ENCODE results near the gene SDF4. TPM values are rescaled to one million over a fixed set of nuclear protein-coding genes. Genes with fewer than 3 reads are reported as not detected.

Gene SDF4
- total RNA-seq, 4 donors from 2014 or later, result 51.0 to 94.2 (median 79.4) TPM

- in situ Hi-C loops (cut with MboI; ENCODE audit: low sequenced_read_pairs in 4 of 4) (loop anchor here in 2 of 4 donors (25.0 kb wide), 2 partner anchors 125 to 150 kb away; partner anchors contain the start of gene C1orf159 (in 1 of the 2)), intact Hi-C loops (cut with DNase I; ENCODE audit: low total_unique reads) (no loop called here)
- DNase-seq (no peak), ATAC-seq (no peak)
- Histone ChIP-seq H3K36me3 (peaks cover 0 to 53% of the 10 kb centered on the region in 2 donors), H3K27me3 (no peaks in the 10 kb centered on the region), H3K4me3 (no peak overlapping the region), H3K27ac (no peak overlapping the region), H3K4me1 (no peaks in the 10 kb centered on the region), H3K9me3 (no peaks in the 10 kb centered on the region)
- TF ChIP-seq POLR2A (IDR thresholded peaks at IDR 0.05), result no peak
- TF ChIP-seq, protein P1, sequence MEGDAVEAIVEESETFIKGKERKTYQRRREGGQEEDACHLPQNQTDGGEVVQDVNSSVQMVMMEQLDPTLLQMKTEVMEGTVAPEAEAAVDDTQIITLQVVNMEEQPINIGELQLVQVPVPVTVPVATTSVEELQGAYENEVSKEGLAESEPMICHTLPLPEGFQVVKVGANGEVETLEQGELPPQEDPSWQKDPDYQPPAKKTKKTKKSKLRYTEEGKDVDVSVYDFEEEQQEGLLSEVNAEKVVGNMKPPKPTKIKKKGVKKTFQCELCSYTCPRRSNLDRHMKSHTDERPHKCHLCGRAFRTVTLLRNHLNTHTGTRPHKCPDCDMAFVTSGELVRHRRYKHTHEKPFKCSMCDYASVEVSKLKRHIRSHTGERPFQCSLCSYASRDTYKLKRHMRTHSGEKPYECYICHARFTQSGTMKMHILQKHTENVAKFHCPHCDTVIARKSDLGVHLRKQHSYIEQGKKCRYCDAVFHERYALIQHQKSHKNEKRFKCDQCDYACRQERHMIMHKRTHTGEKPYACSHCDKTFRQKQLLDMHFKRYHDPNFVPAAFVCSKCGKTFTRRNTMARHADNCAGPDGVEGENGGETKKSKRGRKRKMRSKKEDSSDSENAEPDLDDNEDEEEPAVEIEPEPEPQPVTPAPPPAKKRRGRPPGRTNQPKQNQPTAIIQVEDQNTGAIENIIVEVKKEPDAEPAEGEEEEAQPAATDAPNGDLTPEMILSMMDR (IDR thresholded peaks at IDR 0.05 in 4 of 5, conservative IDR thresholded peaks at IDR 0.05 in 1 of 5), result no peak
These were observed 30.3 kb upstream of the SDF4 start for GRCh38 chr1:1262071-1262470.

GRCh38 chr1:1260843-1261560 is 29.2 kb upstream of the SDF4 start:
- H3K4me1 ChIP-seq, result no peaks in the 10 kb centered on the region
- H3K36me3 ChIP-seq, result peaks cover 0 to 61% of the 10 kb centered on the region in 2 donors
- no peak for TF ChIP-seq POLR2A (IDR thresholded peaks at IDR 0.05)
- TF ChIP-seq, protein P1 (IDR thresholded peaks at IDR 0.05 in 4 of 5, conservative IDR thresholded peaks at IDR 0.05 in 1 of 5), result no peak
- H3K4me3 ChIP-seq, result no peak overlapping the region
- H3K27me3 ChIP-seq, result no peaks in the 10 kb centered on the region
- no peak for ATAC-seq
- H3K27ac ChIP-seq, result no peak overlapping the region
- intact Hi-C loops (cut with DNase I; ENCODE audit: low total_unique reads), result no loop called here
- H3K9me3 ChIP-seq, result no peaks in the 10 kb centered on the region
- in situ Hi-C loops (cut with MboI; ENCODE audit: low sequenced_read_pairs in 4 of 4), result loop anchor here in 2 of 4 donors (25.0 kb wide), 2 partner anchors 124 to 149 kb away; partner anchors contain the start of gene C1orf159 (in 1 of the 2)
- DNase-seq, result no peak

GRCh38 chr1:1259951-1260600 is 28.3 kb upstream of the SDF4 start:
- H3K27ac ChIP-seq, result no peak overlapping the region
- H3K4me1 ChIP-seq, result no peaks in the 10 kb centered on the region
- ATAC-seq (no peak), DNase-seq (no peak)
- no peaks in the 10 kb centered on the region for H3K27me3 ChIP-seq
- H3K9me3 ChIP-seq, result no peaks in the 10 kb centered on the region
- TF ChIP-seq, protein P1 (IDR thresholded peaks at IDR 0.05 in 4 of 5, conservative IDR thresholded peaks at IDR 0.05 in 1 of 5), result no peak
- no peak for TF ChIP-seq POLR2A (IDR thresholded peaks at IDR 0.05)
- in situ Hi-C loops (cut with MboI; ENCODE audit: low sequenced_read_pairs in 4 of 4), result loop anchor here in 2 of 4 donors (25.0 kb wide), 2 partner anchors 123 to 148 kb away; partner anchors contain the start of gene C1orf159 (in 1 of the 2)
- intact Hi-C loops (cut with DNase I; ENCODE audit: low total_unique reads), result no loop called here
- H3K4me3 ChIP-seq, result no peak overlapping the region
- H3K36me3 ChIP-seq, result peaks cover 0 to 66% of the 10 kb centered on the region in 2 donors

DNA sequence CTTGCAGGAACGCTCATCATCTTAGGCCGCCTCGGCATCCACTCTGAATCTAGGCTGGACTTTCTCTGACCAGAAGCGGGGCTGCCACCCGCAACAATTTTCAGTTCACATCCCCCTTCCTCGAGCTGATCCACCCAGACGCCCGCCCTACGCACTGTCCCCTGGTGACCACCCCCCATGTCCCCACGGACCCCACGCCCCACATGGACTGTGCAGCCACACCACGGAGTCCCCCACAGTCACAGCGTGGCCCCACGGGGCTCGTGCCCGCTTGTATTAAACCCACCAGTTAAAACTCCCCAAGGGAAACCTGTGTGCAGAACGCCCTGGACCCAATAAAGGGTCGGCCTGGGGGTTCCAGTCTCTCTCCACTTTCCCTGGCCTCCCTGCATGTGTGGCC is 27.7 kb upstream of the SDF4 start:
- Histone ChIP-seq H3K4me1 (no peaks in the 10 kb centered on the region), H3K36me3 (peaks cover 0 to 71% of the 10 kb centered on the region in 2 donors), H3K4me3 (no peak overlapping the region), H3K27ac (no peak overlapping the region), H3K27me3 (no peaks in the 10 kb centered on the region), H3K9me3 (no peaks in the 10 kb centered on the region)
- no peak for TF ChIP-seq POLR2A (IDR thresholded peaks at IDR 0.05)
- no peak for ATAC-seq
- in situ Hi-C loops (cut with MboI; ENCODE audit: low sequenced_read_pairs in 4 of 4), result loop anchor here in 2 of 4 donors (25.0 kb wide), 2 partner anchors 122 to 147 kb away; partner anchors contain the start of gene C1orf159 (in 1 of the 2)
- no peak for DNase-seq
- intact Hi-C loops (cut with DNase I; ENCODE audit: low total_unique reads), result no loop called here

DNA sequence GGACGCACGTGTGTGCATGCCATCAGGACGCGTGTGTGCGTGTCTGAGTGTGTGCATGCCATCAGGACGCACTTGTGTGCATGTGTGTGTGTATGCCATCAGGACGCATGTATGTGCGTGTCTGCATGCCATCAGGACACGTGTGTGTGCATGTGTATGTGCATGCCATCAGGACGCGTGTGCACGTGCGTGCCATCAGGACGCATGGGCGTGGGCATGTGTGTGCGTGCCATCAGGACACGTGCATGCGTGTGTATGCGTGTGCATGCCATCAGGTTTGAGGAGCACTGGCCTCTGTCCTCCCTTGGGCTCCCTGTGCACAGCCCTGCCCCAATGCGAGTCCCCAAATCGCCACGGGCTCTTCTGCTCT is 27.3 kb upstream of the SDF4 start:
- DNase-seq (no peak), ATAC-seq (no peak)
- Histone ChIP-seq H3K27me3 (no peaks in the 10 kb centered on the region), H3K9me3 (no peaks in the 10 kb centered on the region), H3K27ac (no peak overlapping the region), H3K36me3 (peaks cover 0 to 74% of the 10 kb centered on the region in 2 donors), H3K4me1 (no peaks in the 10 kb centered on the region), H3K4me3 (no peak overlapping the region)
- TF ChIP-seq, protein P1 (IDR thresholded peaks at IDR 0.05 in 4 of 5, conservative IDR thresholded peaks at IDR 0.05 in 1 of 5), result no peak
- no peak for TF ChIP-seq POLR2A (IDR thresholded peaks at IDR 0.05)
- in situ Hi-C loops (cut with MboI; ENCODE audit: low sequenced_read_pairs in 4 of 4) (loop anchor here in 2 of 4 donors (25.0 kb wide), 2 partner anchors 122 to 147 kb away; partner anchors contain the start of gene C1orf159 (in 1 of the 2)), intact Hi-C loops (cut with DNase I; ENCODE audit: low total_unique reads) (no loop called here)

All from gastrocnemius medialis (tissue), 4 donors.